IMR-90 (cell line): ENCODE measurements around the gene MTTP. TPM values are rescaled to one million over a fixed set of nuclear protein-coding genes. Genes with fewer than 3 reads are reported as not detected.

Experiments
- ATAC-seq: fragments of 200-7000 bp; cut with Tn5 transposase; 2 replicates; pipeline ENCODE4 v1.9.1; 2020; ENCODE audit warnings: low read depth, mild to moderate bottlenecking, moderate library complexity
- BruUV-seq: library from RNA; stranded (reverse); fragments of 400-500 nt; replicated peaks from 2 replicates; lab custom pipeline; 2021; lab: Mats Ljungman, UMichigan
- CTCF ChIA-PET: fragments of 300-600 bp; formaldehyde crosslinking; extraction: SDS; loops from one replicate; lab custom pipeline; 2021; ENCODE audit warnings: antibody characterized with exemption; lab: Yijun Ruan, JAX
- POLR2A ChIA-PET: fragments of 300-600 bp; sonication (Branson Sonifier 250); formaldehyde crosslinking; loops from one replicate; lab custom pipeline; 2022; ENCODE audit warnings: antibody characterized with exemption; ENCODE audit not compliant: unreplicated experiment; lab: Charles Lee
- DNase-seq: peaks from one replicate; pipeline ENCODE4 v3.0.0; 2013
- H2AFZ ChIP-seq: replicated peaks from 2 replicates; pipeline ENCODE3; 2013; ENCODE audit warnings: low read length, mild to moderate bottlenecking; ENCODE audit not compliant: poor library complexity
- H2AK5ac ChIP-seq: 2 replicates; pipeline ENCODE4 v1.6.1; 2013; ENCODE audit warnings: low read depth, low read length, inconsistent platforms
- H2AK9ac ChIP-seq: replicated peaks from 2 replicates; pipeline ENCODE3; 2013; ENCODE audit warnings: mild to moderate bottlenecking, low read depth, low read length, moderate library complexity; ENCODE audit not compliant: poor library complexity
- H2BK120ac ChIP-seq: 2 replicates; pipeline ENCODE4 v1.6.1; 2013; ENCODE audit warnings: low read depth, low read length, inconsistent platforms
- H2BK15ac ChIP-seq: 3 replicates; pipeline ENCODE4 v1.6.1; 2013; ENCODE audit warnings: low read depth, low read length, inconsistent platforms
- H2BK20ac ChIP-seq: 2 replicates; pipeline ENCODE4 v1.6.1; 2013; ENCODE audit warnings: low read depth, mild to moderate bottlenecking, inconsistent platforms, low read length, moderate library complexity
- H2BK5ac ChIP-seq: 2 replicates; pipeline ENCODE4 v1.6.1; 2013; ENCODE audit warnings: mild to moderate bottlenecking, low read depth, low read length, inconsistent platforms; ENCODE audit not compliant: poor library complexity, severe bottlenecking
- H3K14ac ChIP-seq: replicated peaks from 2 replicates; pipeline ENCODE4 v1.6.1; 2013; ENCODE audit warnings: low read depth, low read length, inconsistent platforms
- H3K18ac ChIP-seq: 2 replicates; pipeline ENCODE4 v1.6.1; 2013; ENCODE audit warnings: low read depth, low read length, control low read depth
- H3K23ac ChIP-seq: 2 replicates; pipeline ENCODE4 v1.6.1; 2013; ENCODE audit warnings: low read depth, low read length, inconsistent platforms
- H3K27ac ChIP-seq: 2 replicates; pipeline ENCODE4 v1.5.1; 2013; ENCODE audit warnings: mild to moderate bottlenecking, control low read depth, low read length; ENCODE audit not compliant: insufficient read depth
- H3K27me3 ChIP-seq: 2 replicates; pipeline ENCODE4 v1.6.1; 2013; ENCODE audit warnings: low read length; ENCODE audit not compliant: control insufficient read depth, insufficient read depth
- H3K36me3 ChIP-seq: 2 replicates; pipeline ENCODE4 v1.6.1; 2013; ENCODE audit warnings: low read length, mixed read lengths; ENCODE audit not compliant: control insufficient read depth, insufficient read depth
- H3K4ac ChIP-seq: 2 replicates; pipeline ENCODE4 v1.6.1; 2013; ENCODE audit warnings: low read depth, low read length, inconsistent platforms
- H3K4me1 ChIP-seq: 2 replicates; pipeline ENCODE4 v1.6.1; 2013; ENCODE audit warnings: low read length, mixed read lengths; ENCODE audit not compliant: control insufficient read depth, insufficient read depth
- H3K4me2 ChIP-seq: 2 replicates; pipeline ENCODE4 v1.6.1; 2013; ENCODE audit warnings: low read depth, mild to moderate bottlenecking, control low read depth, low read length, moderate library complexity
- H3K4me3 ChIP-seq: 2 replicates; pipeline ENCODE4 v1.5.1; 2013; ENCODE audit warnings: low read depth, mild to moderate bottlenecking, control low read depth, low read length, moderate library complexity; ENCODE audit not compliant: insufficient read depth
- H3K56ac ChIP-seq: 2 replicates; pipeline ENCODE4 v1.6.1; 2013; ENCODE audit warnings: low read length, inconsistent platforms; ENCODE audit not compliant: insufficient read depth; ENCODE audit errors: extremely low read depth
- H3K79me1 ChIP-seq, 2 experiments: 2 replicates each; pipeline ENCODE4 v1.6.1; 2013; ENCODE audit warnings: low read length in 2 of 2, inconsistent platforms in 1 of 2, low read depth in 1 of 2
- H3K9ac ChIP-seq: 2 replicates; pipeline ENCODE4 v1.6.1; 2013; ENCODE audit warnings: low read depth, low read length, control low read depth
- H3K9me1 ChIP-seq: 2 replicates; pipeline ENCODE4 v1.6.1; 2013; ENCODE audit warnings: low read length, inconsistent platforms; ENCODE audit not compliant: insufficient read depth
- H3K9me3 ChIP-seq: 2 replicates; pipeline ENCODE4 v1.6.1; 2013; ENCODE audit warnings: low read length; ENCODE audit not compliant: control insufficient read depth, insufficient read depth
- H4K20me1 ChIP-seq: 2 replicates; pipeline ENCODE4 v1.6.1; 2013; ENCODE audit warnings: low read length, inconsistent platforms; ENCODE audit not compliant: insufficient read depth
- H4K5ac ChIP-seq: 2 replicates; pipeline ENCODE4 v1.6.1; 2013; ENCODE audit warnings: mild to moderate bottlenecking, low read depth, low read length, control low read depth
- H4K8ac ChIP-seq, 2 experiments: 2 replicates each; pipeline ENCODE4 v1.6.1; 2013; ENCODE audit warnings: low read depth in 2 of 2, low read length in 2 of 2, control low read depth in 1 of 2, inconsistent platforms in 1 of 2
- H4K91ac ChIP-seq: 2 replicates; pipeline ENCODE4 v1.6.1; 2013; ENCODE audit warnings: low read depth, low read length, inconsistent platforms; ENCODE audit not compliant: insufficient read depth
- RFX5 ChIP-seq: IDR thresholded peaks from 2 replicates; pipeline ENCODE4 v1.8.0; 2012; ENCODE audit warnings: low read depth, mild to moderate bottlenecking, low read length, moderate library complexity
- USF2 ChIP-seq: fragments of 150-350 bp; IDR thresholded peaks from 2 replicates; pipeline ENCODE4 v1.6.1; 2017; ENCODE audit warnings: mild to moderate bottlenecking, antibody characterized with exemption, low read length, low read depth
- WGBS, 2 experiments: methylation state at CpG; one replicate each; pipeline versions ENCODE4 v1.1.5 to v1.1.7; 2013; ENCODE audit warnings: missing lambda C conversion rate in 2 of 2; ENCODE audit not compliant: insufficient read length in 1 of 2; ENCODE audit errors: extremely low coverage in 2 of 2; 5-methylcytosine and 5-hydroxymethylcytosine counted together
- dilution Hi-C: fragments of 300-500 bp; cut with HindIII; formaldehyde crosslinking; loops from one replicate; pipeline ENCODE4 v1.14.3; 2018; ENCODE audit warnings: low sequenced_read_pairs; ENCODE audit not compliant: unreplicated experiment
- in situ Hi-C: fragments of 300-500 bp; cut with MboI; formaldehyde crosslinking; loops from 3 replicates; pipeline ENCODE4 v1.14.3; 2019; ENCODE audit warnings: low sequenced_read_pairs, inconsistent platforms, mixed read lengths
- intact Hi-C: fragments of 100-400 bp; cut with micrococcal nuclease; formaldehyde crosslinking; loops from 2 replicates; pipeline ENCODE4 v1.10.0; 2022
- polyA plus RNA-seq, 3 experiments: library from polyadenylated mRNA; depleted of rRNA; stranded (reverse); fragments of >200 nt; gene quantifications; 2 replicates each; pipeline ENCODE4 v1.2.3, GENCODE V29; 2012; ENCODE audit warnings: low replicate concordance in 1 of 3
- total RNA-seq: library from RNA; depleted of rRNA; stranded (reverse); fragments of >200 nt; gene quantifications from 2 replicates; pipeline ENCODE4 v1.2.3, GENCODE V29; 2012

MTTP gene
- total and polyA plus RNA-seq, 2 of the 4 experiments (the other 2 are of a cell fraction), result under 0.01 to 0.03 TPM

DNA sequence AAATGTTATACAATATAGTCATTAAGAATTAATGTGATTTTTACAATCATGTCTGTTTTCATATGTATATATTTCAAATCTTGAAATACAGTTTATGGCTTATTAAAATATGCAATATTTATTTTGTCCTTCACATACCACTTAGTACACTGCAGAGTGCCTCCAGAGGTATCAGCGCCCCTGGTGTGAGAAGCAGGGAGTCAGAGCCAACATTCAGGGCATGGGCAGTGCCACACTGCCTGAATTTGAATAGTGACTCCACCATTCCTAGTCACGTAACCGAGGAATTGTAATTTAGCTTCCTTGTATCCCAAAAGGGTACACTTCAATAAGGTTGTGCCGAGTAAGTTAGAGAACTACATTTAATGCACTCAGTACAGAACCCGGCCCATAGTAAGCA lies 87.3 kb downstream of the MTTP start:
- CTCF ChIA-PET, result interaction anchor here (0.5 kb wide), 1 partner anchor 325 kb away, joined by 4 read pairs; no protein-coding TSS in a partner anchor
- no peak overlapping the region for H3K27ac ChIP-seq

More for the DNA sequence above, 87.3 kb downstream of the MTTP start:
- no peak overlapping the region for H3K9ac ChIP-seq
- intact Hi-C loops, result no loop called here
- H3K14ac ChIP-seq, result no peak overlapping the region
- POLR2A ChIA-PET, result no interaction called here
- no peak overlapping the region for H4K91ac ChIP-seq
- H3K4ac ChIP-seq, result no peak overlapping the region
- H3K36me3 ChIP-seq, result no peaks in the 10 kb centered on the region
- H2BK15ac ChIP-seq, result no peak overlapping the region
- no peak for ATAC-seq
- no peak overlapping the region for H2BK120ac ChIP-seq
- in situ Hi-C loops, result no loop called here
- no peak overlapping the region for H3K56ac ChIP-seq
- no peak for DNase-seq
- H4K5ac ChIP-seq, result no peak overlapping the region
- dilution Hi-C loops, result no loop called here
- H3K27me3 ChIP-seq, result no peaks in the 10 kb centered on the region
- H2BK5ac ChIP-seq, result no peak overlapping the region
- H3K9me3 ChIP-seq, result no peaks in the 10 kb centered on the region
- TF ChIP-seq RFX5, result no peak
- no peak for TF ChIP-seq USF2
- no peak overlapping the region for H3K18ac ChIP-seq
- no peak overlapping the region for H2BK20ac ChIP-seq
- no peaks in the 10 kb centered on the region for H3K79me1 ChIP-seq
- no peak overlapping the region for H3K4me2 ChIP-seq
- H2AK5ac ChIP-seq, result no peak overlapping the region
- WGBS, 2 experiments, result no CpG with 5 or more reads among the region's 5 CpGs
- BruUV-seq, result no TSS peak
- H2AFZ ChIP-seq, result no peak overlapping the region
- H4K8ac ChIP-seq, result no peak overlapping the region
- H3K23ac ChIP-seq, result no peak overlapping the region
- no peaks in the 10 kb centered on the region for H3K4me1 ChIP-seq
- H4K20me1 ChIP-seq, result no peaks in the 10 kb centered on the region
- H3K4me3 ChIP-seq, result no peak overlapping the region
- no peaks in the 10 kb centered on the region for H3K9me1 ChIP-seq
- H2AK9ac ChIP-seq, result no peak overlapping the region
